Astrocyte of the cerebellum (primary cell): ENCODE measurements around the gene TSPAN4.

Source experiments
- DNase-seq: peaks from one replicate; pipeline ENCODE4 v3.0.0-alpha.2; 2011; ENCODE audit warnings: low read depth
- H3K4me3 ChIP-seq: 2 replicates; pipeline ENCODE4 v1.5.1; 2011; ENCODE audit warnings: mild to moderate bottlenecking, low read depth, low read length, moderate library complexity
- CTCF ChIP-seq: IDR thresholded peaks from 2 replicates; pipeline ENCODE4 v1.5.1; 2012; ENCODE audit warnings: low read length, low read depth, moderate library complexity, mild to moderate bottlenecking; ENCODE audit errors: missing control alignments
- in situ Hi-C: cut with HindIII; loops from 2 replicates; pipeline ENCODE4 v1.10.0; 2017; ENCODE audit warnings: low sequenced_read_pairs

TSPAN4 gene

GRCh38 chr11:804599-804964 lies 38.1 kb upstream of the TSPAN4 start:
- in situ Hi-C loops = no loop called here
- peak overlapping the region; percentile 51 for H3K4me3 ChIP-seq
- TF ChIP-seq CTCF = no peak
- DNase-seq = no peak

- DNase-seq = no peak
- no peak for TF ChIP-seq CTCF
- in situ Hi-C loops = no loop called here
- H3K4me3 ChIP-seq = peak overlapping the region; percentile 93
Measured at GRCh38 chr11:808427-809286, 34.0 kb upstream of the TSPAN4 start.

- in situ Hi-C loops = no loop called here
- peak; percentile 93 for DNase-seq
- no peak for TF ChIP-seq CTCF
- H3K4me3 ChIP-seq = peak within 1 kb of the TSS; percentile 93
Measured at GRCh38 chr11:809287-810039, 33.2 kb upstream of the TSPAN4 start, which contains the start of gene RPLP2. TSS of gene RPLP2 (plus strand) at chr11:809967. CDS start at chr11:810235, 268 bp downstream.

GRCh38 chr11:810040-810567 lies 32.5 kb upstream of the TSPAN4 start:
- DNase-seq = no peak
- in situ Hi-C loops = no loop called here
- H3K4me3 ChIP-seq = peak overlapping the region; percentile 93
- TF ChIP-seq CTCF = no peak

- in situ Hi-C loops = no loop called here
- no peak overlapping the region for H3K4me3 ChIP-seq
- TF ChIP-seq CTCF = no peak
- no peak for DNase-seq
Measured at GRCh38 chr11:811446-812245, 31.0 kb upstream of the TSPAN4 start.

GRCh38 chr11:812390-812789 lies 30.3 kb upstream of the TSPAN4 start:
- no peak for DNase-seq
- H3K4me3 ChIP-seq = no peak overlapping the region
- TF ChIP-seq CTCF = no peak
- in situ Hi-C loops = no loop called here
